Stimulated activated naive B cell treated with anti-CD40 and anti-IgM and Interleukin-4, amounts not matched to agents 10 μg/mL and 1 μg/mL and 100 μg/mL, for 72 hours (primary cell): ENCODE measurements around the gene FMNL3.

ENCODE experiments used
- ATAC-seq, 2 donors: fragments of 150-1000 bp; cut with Tn5 transposase; replicated peaks; 2 replicates each; pipeline ENCODE4 v1.10.0; 2021; ENCODE audit warnings: moderate library complexity in 1 of 2
- DNase-seq: peaks from one replicate; pipeline ENCODE4 v3.0.0; 2021
- H3K27ac Mint-ChIP-seq: one replicate; pipeline ENCODE4 v1.8.0; 2022; ENCODE audit warnings: mild to moderate bottlenecking, mixed read lengths
- H3K27me3 Mint-ChIP-seq, 2 donors: one replicate each; pipeline ENCODE4 v1.8.0; 2022; ENCODE audit warnings: mixed read lengths in 2 of 2
- H3K36me3 Mint-ChIP-seq, 2 donors: one replicate each; pipeline ENCODE4 v1.8.0; 2022; ENCODE audit warnings: mixed read lengths in 2 of 2, mild to moderate bottlenecking in 1 of 2
- H3K4me1 Mint-ChIP-seq, 2 donors: one replicate each; pipeline ENCODE4 v1.8.0; 2022; ENCODE audit warnings: mixed read lengths in 2 of 2, mild to moderate bottlenecking in 1 of 2
- H3K4me3 Mint-ChIP-seq, 2 donors: one replicate each; pipeline ENCODE4 v1.8.0; 2022; ENCODE audit warnings: mild to moderate bottlenecking in 2 of 2, mixed read lengths in 2 of 2, moderate library complexity in 1 of 2
- H3K9me3 Mint-ChIP-seq, 2 donors: one replicate each; pipeline ENCODE4 v1.8.0; 2022; ENCODE audit warnings: mixed read lengths in 2 of 2, mild to moderate bottlenecking in 1 of 2

Gene FMNL3

GRCh38 chr12:49632401-49632800 is 74.8 kb downstream of the FMNL3 start:
- no peak overlapping the region for H3K4me3 Mint-ChIP-seq
- peak overlapping the region; percentile 20 for H3K27ac Mint-ChIP-seq
- DNase-seq, result no peak
- H3K4me1 Mint-ChIP-seq, result peaks cover 17% of the 10 kb centered on the region in 2 donors
- H3K9me3 Mint-ChIP-seq, result no peaks in the 10 kb centered on the region
- no peak for ATAC-seq
- peaks cover 24 to 30% of the 10 kb centered on the region in 2 donors for H3K36me3 Mint-ChIP-seq
- H3K27me3 Mint-ChIP-seq, result no peaks in the 10 kb centered on the region

GRCh38 chr12:49631336-49631907 is 75.8 kb downstream of the FMNL3 start:
- Mint-ChIP-seq H3K4me3 (no peak overlapping the region), H3K27me3 (no peaks in the 10 kb centered on the region), H3K9me3 (no peaks in the 10 kb centered on the region), H3K4me1 (peaks cover 8% of the 10 kb centered on the region in 2 donors), H3K36me3 (peaks cover 21 to 27% of the 10 kb centered on the region in 2 donors), H3K27ac (no peak overlapping the region)
- ATAC-seq, result peak in 1 of 2 donors; percentile 4
- DNase-seq, result no peak

GRCh38 chr12:49627752-49628360 is 79.3 kb downstream of the FMNL3 start:
- no peaks in the 10 kb centered on the region for H3K9me3 Mint-ChIP-seq
- peaks cover under 1 to 11% of the 10 kb centered on the region in 2 donors for H3K4me1 Mint-ChIP-seq
- H3K4me3 Mint-ChIP-seq, result no peak overlapping the region
- DNase-seq (no peak), ATAC-seq (no peak)
- H3K27me3 Mint-ChIP-seq, result no peaks in the 10 kb centered on the region
- H3K27ac Mint-ChIP-seq, result no peak overlapping the region
- peaks cover 5% of the 10 kb centered on the region in 2 donors for H3K36me3 Mint-ChIP-seq

- H3K4me1 Mint-ChIP-seq, result peaks cover 9 to 13% of the 10 kb centered on the region in 2 donors
- H3K4me3 Mint-ChIP-seq, result no peak overlapping the region
- no peak for ATAC-seq
- no peak for DNase-seq
- H3K36me3 Mint-ChIP-seq, result peaks cover 2% of the 10 kb centered on the region in 2 donors
- H3K27me3 Mint-ChIP-seq, result no peaks in the 10 kb centered on the region
- no peak overlapping the region for H3K27ac Mint-ChIP-seq
- H3K9me3 Mint-ChIP-seq, result no peaks in the 10 kb centered on the region
Measured at GRCh38 chr12:49626836-49627235, 80.4 kb downstream of the FMNL3 start.

GRCh38 chr12:49626169-49626835 is 80.9 kb downstream of the FMNL3 start:
- H3K27ac Mint-ChIP-seq, result no peak overlapping the region
- no peaks in the 10 kb centered on the region for H3K9me3 Mint-ChIP-seq
- no peaks in the 10 kb centered on the region for H3K27me3 Mint-ChIP-seq
- H3K4me3 Mint-ChIP-seq, result no peak overlapping the region
- peaks cover 15 to 16% of the 10 kb centered on the region in 2 donors for H3K4me1 Mint-ChIP-seq
- DNase-seq, result no peak
- ATAC-seq, result peak in 1 of 2 donors; percentile 7
- peaks cover 0 to under 1% of the 10 kb centered on the region in 2 donors for H3K36me3 Mint-ChIP-seq

- DNase-seq (no peak), ATAC-seq (no peak)
- peak overlapping the region in 1 of 2 donors; percentile 29 for H3K4me3 Mint-ChIP-seq
- no peaks in the 10 kb centered on the region for H3K9me3 Mint-ChIP-seq
- peak overlapping the region; percentile 16 for H3K27ac Mint-ChIP-seq
- H3K4me1 Mint-ChIP-seq, result peaks cover 19 to 21% of the 10 kb centered on the region in 2 donors
- H3K27me3 Mint-ChIP-seq, result no peaks in the 10 kb centered on the region
- H3K36me3 Mint-ChIP-seq, result no peaks in the 10 kb centered on the region
Measured at GRCh38 chr12:49624921-49625577, 82.2 kb downstream of the FMNL3 start.

GRCh38 chr12:49623142-49623904 is 83.9 kb downstream of the FMNL3 start, which contains the start of gene PRPF40B:
PRPF40B (plus strand) TSS chr12:49623561; CDS start chr12:49623591, 30 bp downstream.
- no peaks in the 10 kb centered on the region for H3K36me3 Mint-ChIP-seq
- peaks cover 0 to 3% of the 10 kb centered on the region in 2 donors for H3K27me3 Mint-ChIP-seq
- DNase-seq, result peak; percentile 82
- ATAC-seq, result peak; percentile 78 to 81
- peaks cover 17 to 19% of the 10 kb centered on the region in 2 donors for H3K4me1 Mint-ChIP-seq
- H3K9me3 Mint-ChIP-seq, result no peaks in the 10 kb centered on the region
- H3K27ac Mint-ChIP-seq, result peak within 1 kb of the TSS; percentile 86
- H3K4me3 Mint-ChIP-seq, result peak within 1 kb of the TSS; percentile 86 to 87

- Mint-ChIP-seq H3K4me1 (peaks cover 17 to 19% of the 10 kb centered on the region in 2 donors), H3K9me3 (no peaks in the 10 kb centered on the region), H3K4me3 (peak overlapping the region; percentile 86 to 87), H3K27me3 (peaks cover 0 to 7% of the 10 kb centered on the region in 2 donors), H3K27ac (peak overlapping the region; percentile 86), H3K36me3 (no peaks in the 10 kb centered on the region)
- peak; percentile 52 to 56 for ATAC-seq
- peak; percentile 65 for DNase-seq
Measured at GRCh38 chr12:49622501-49623141, 84.6 kb downstream of the FMNL3 start.

- H3K27ac Mint-ChIP-seq, result peak overlapping the region; percentile 86
- DNase-seq, result no peak
Measured at GRCh38 chr12:49621651-49622500, 85.3 kb downstream of the FMNL3 start.

GRCh38 chr12:49619286-49619685 is 87.9 kb downstream of the FMNL3 start:
- H3K9me3 Mint-ChIP-seq, result no peaks in the 10 kb centered on the region

More at GRCh38 chr12:49621651-49622500, 85.3 kb downstream of the FMNL3 start:
- Mint-ChIP-seq H3K4me3 (peak overlapping the region; percentile 86 to 87), H3K27me3 (peaks cover 0 to 7% of the 10 kb centered on the region in 2 donors), H3K4me1 (peaks cover 17 to 19% of the 10 kb centered on the region in 2 donors), H3K36me3 (no peaks in the 10 kb centered on the region), H3K9me3 (no peaks in the 10 kb centered on the region)
- ATAC-seq, result no peak

GRCh38 chr12:49618576-49618975 is 88.6 kb downstream of the FMNL3 start:
- Mint-ChIP-seq H3K9me3 (no peaks in the 10 kb centered on the region), H3K36me3 (no peaks in the 10 kb centered on the region), H3K4me3 (no peak overlapping the region), H3K4me1 (peaks cover 13 to 19% of the 10 kb centered on the region in 2 donors), H3K27me3 (peaks cover 3 to 15% of the 10 kb centered on the region in 2 donors), H3K27ac (no peak overlapping the region)
- ATAC-seq (no peak), DNase-seq (no peak)

More at GRCh38 chr12:49619286-49619685, 87.9 kb downstream of the FMNL3 start:
- H3K4me1 Mint-ChIP-seq, result peaks cover 16 to 19% of the 10 kb centered on the region in 2 donors
- H3K36me3 Mint-ChIP-seq, result no peaks in the 10 kb centered on the region
- DNase-seq (no peak), ATAC-seq (no peak)
- H3K27me3 Mint-ChIP-seq, result peaks cover 2 to 12% of the 10 kb centered on the region in 2 donors
- no peak overlapping the region for H3K4me3 Mint-ChIP-seq
- peak overlapping the region; percentile 20 for H3K27ac Mint-ChIP-seq

- H3K9me3 Mint-ChIP-seq, result no peaks in the 10 kb centered on the region
- ATAC-seq, result no peak
- no peak overlapping the region for H3K27ac Mint-ChIP-seq
- no peak overlapping the region for H3K4me3 Mint-ChIP-seq
- peaks cover 9 to 13% of the 10 kb centered on the region in 2 donors for H3K4me1 Mint-ChIP-seq
- H3K36me3 Mint-ChIP-seq, result no peaks in the 10 kb centered on the region
- DNase-seq, result no peak
- peaks cover 9 to 15% of the 10 kb centered on the region in 2 donors for H3K27me3 Mint-ChIP-seq
Measured at GRCh38 chr12:49616533-49617219, 90.5 kb downstream of the FMNL3 start.
